ENCODE data around the gene SH3BGRL.

Gene SH3BGRL

GRCh38 chrX:81208916-81209315 is 7.0 kb downstream of the SH3BGRL start:
- Histone ChIP-seq H3K36me3 (ENCODE audit: control insufficient read depth, insufficient read depth, low read length) (no peaks in the 10 kb centered on the region), H3K9me3 (ENCODE audit: control insufficient read depth, low read length) (no peaks in the 10 kb centered on the region), H3K27me3 (ENCODE audit: control insufficient read depth, insufficient read depth, low read length, poor library complexity, severe bottlenecking) (no peaks in the 10 kb centered on the region), H3K4me3 (ENCODE audit: insufficient read depth, low read depth, low read length) (no peak overlapping the region), H3K27ac (ENCODE audit: insufficient read depth, low read depth, low read length, poor library complexity, severe bottlenecking) (no peak overlapping the region), H3K4me1 (ENCODE audit: control insufficient read depth, insufficient read depth, low read length) (peaks cover 5% of the 10 kb centered on the region)
- WGBS, 2 experiments: 94 to 95% methylated on average over 7 to 8 of the region's 8 CpGs

DNA sequence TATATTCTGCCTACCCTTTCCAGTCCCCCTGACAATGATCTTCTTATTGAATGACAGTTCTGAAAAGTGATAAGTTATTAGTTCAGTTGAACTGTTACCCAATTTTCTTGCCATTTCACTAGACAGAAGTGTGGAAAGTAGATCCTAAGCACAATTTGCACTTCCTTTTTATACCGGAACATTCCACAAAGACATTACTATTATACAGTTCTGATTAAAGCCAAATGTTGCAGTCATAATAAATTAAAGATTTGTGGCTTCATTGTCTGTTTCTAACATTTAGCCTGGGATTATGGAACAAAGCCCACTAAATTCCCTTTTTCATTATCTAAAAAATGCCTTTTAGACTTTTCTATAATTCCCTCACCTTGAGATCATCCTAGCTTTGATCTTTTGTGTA is 13.8 kb downstream of the SH3BGRL start:
- H3K9me3 ChIP-seq (ENCODE audit: control insufficient read depth, low read length): no peaks in the 10 kb centered on the region
- no peaks in the 10 kb centered on the region for H3K27me3 ChIP-seq (ENCODE audit: control insufficient read depth, insufficient read depth, low read length, poor library complexity, severe bottlenecking)
- H3K36me3 ChIP-seq (ENCODE audit: control insufficient read depth, insufficient read depth, low read length): no peaks in the 10 kb centered on the region
- WGBS, 2 experiments: no CpG with 5 or more reads among the region's 1 CpG
- H3K4me3 ChIP-seq (ENCODE audit: insufficient read depth, low read depth, low read length): no peak overlapping the region
- H3K27ac ChIP-seq (ENCODE audit: insufficient read depth, low read depth, low read length, poor library complexity, severe bottlenecking): no peak overlapping the region
- no peaks in the 10 kb centered on the region for H3K4me1 ChIP-seq (ENCODE audit: control insufficient read depth, insufficient read depth, low read length)

GRCh38 chrX:81229229-81229628 is 27.3 kb downstream of the SH3BGRL start:
- Histone ChIP-seq H3K9me3 (ENCODE audit: control insufficient read depth, low read length) (no peaks in the 10 kb centered on the region), H3K36me3 (ENCODE audit: control insufficient read depth, insufficient read depth, low read length) (no peaks in the 10 kb centered on the region), H3K27ac (ENCODE audit: insufficient read depth, low read depth, low read length, poor library complexity, severe bottlenecking) (no peak overlapping the region), H3K4me1 (ENCODE audit: control insufficient read depth, insufficient read depth, low read length) (no peaks in the 10 kb centered on the region), H3K4me3 (ENCODE audit: insufficient read depth, low read depth, low read length) (no peak overlapping the region), H3K27me3 (ENCODE audit: control insufficient read depth, insufficient read depth, low read length, poor library complexity, severe bottlenecking) (no peaks in the 10 kb centered on the region)
- WGBS, 2 experiments: 88 to 100% methylated on average over 3 of the region's 3 CpGs

DNA sequence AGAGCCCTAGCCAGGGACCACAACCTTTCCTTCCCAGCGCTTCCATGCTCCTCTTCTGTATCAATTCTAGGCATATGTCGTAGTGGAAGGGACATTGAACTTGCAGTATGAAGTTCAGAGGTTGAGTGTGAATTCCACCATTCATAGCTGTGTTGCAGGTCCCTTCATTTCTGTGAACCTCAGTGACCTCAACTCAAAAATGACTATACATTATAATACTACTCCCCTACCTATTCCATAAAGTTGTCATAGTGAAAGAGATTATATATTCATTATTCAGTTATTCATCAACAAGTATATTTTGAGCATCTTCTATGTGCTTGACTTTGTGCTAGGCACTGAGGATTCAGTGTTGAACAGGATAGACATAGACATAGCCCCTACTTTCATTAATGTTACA is 28.0 kb downstream of the SH3BGRL start:
- no peaks in the 10 kb centered on the region for H3K36me3 ChIP-seq (ENCODE audit: control insufficient read depth, insufficient read depth, low read length)
- H3K9me3 ChIP-seq (ENCODE audit: control insufficient read depth, low read length): no peaks in the 10 kb centered on the region
- 83 to 100% methylated on average over 1 of the region's 2 CpGs for WGBS, 2 experiments
- no peaks in the 10 kb centered on the region for H3K27me3 ChIP-seq (ENCODE audit: control insufficient read depth, insufficient read depth, low read length, poor library complexity, severe bottlenecking)
- H3K4me3 ChIP-seq (ENCODE audit: insufficient read depth, low read depth, low read length): no peak overlapping the region
- H3K4me1 ChIP-seq (ENCODE audit: control insufficient read depth, insufficient read depth, low read length): no peaks in the 10 kb centered on the region
- no peak overlapping the region for H3K27ac ChIP-seq (ENCODE audit: insufficient read depth, low read depth, low read length, poor library complexity, severe bottlenecking)

DNA sequence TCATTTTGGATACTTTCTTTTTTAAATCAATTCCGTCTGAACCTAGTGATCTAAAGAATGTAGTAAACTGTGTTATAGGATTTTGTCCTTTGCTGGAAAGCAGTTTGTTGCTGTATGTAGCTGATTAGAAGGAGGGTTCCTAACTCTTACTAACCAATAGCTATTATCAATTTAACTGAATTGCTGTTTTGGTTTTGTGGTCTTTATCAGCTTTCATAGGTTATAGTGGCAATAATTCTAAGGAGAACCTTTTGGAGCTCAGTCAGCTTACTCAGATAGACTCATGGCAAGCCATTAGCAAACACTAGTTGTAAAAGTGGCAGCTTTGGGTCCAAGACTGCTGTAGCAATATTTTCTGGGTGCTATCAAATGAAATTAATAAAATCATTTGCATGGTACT is 29.6 kb downstream of the SH3BGRL start:
- WGBS, 2 experiments: no CpG with 5 or more reads among the region's 1 CpG
- H3K36me3 ChIP-seq (ENCODE audit: control insufficient read depth, insufficient read depth, low read length): no peaks in the 10 kb centered on the region
- no peaks in the 10 kb centered on the region for H3K27me3 ChIP-seq (ENCODE audit: control insufficient read depth, insufficient read depth, low read length, poor library complexity, severe bottlenecking)
- no peak overlapping the region for H3K27ac ChIP-seq (ENCODE audit: insufficient read depth, low read depth, low read length, poor library complexity, severe bottlenecking)
- no peaks in the 10 kb centered on the region for H3K9me3 ChIP-seq (ENCODE audit: control insufficient read depth, low read length)
- H3K4me1 ChIP-seq (ENCODE audit: control insufficient read depth, insufficient read depth, low read length): no peaks in the 10 kb centered on the region
- H3K4me3 ChIP-seq (ENCODE audit: insufficient read depth, low read depth, low read length): no peak overlapping the region

DNA sequence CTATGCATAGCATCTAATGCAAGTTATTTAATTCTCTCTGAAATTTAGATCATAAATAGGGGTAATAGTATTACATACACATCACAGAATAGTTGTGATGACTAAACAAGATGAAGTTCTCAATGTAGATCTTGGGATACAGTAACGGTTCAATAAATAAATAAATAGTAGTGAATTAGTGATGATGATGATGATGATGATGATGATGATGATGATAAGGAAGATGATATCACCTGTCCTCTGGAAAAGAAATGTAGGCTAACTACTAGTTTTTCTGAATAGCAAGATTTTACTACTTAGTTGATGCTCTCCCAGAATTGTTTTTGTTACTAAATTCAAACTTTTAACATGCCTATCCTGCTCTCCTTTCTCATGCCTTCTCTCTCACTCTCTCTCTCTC is 30.3 kb downstream of the SH3BGRL start:
- no peaks in the 10 kb centered on the region for H3K36me3 ChIP-seq (ENCODE audit: control insufficient read depth, insufficient read depth, low read length)
- no peaks in the 10 kb centered on the region for H3K4me1 ChIP-seq (ENCODE audit: control insufficient read depth, insufficient read depth, low read length)
- 93 to 100% methylated on average over 1 of the region's 1 CpG for WGBS, 2 experiments
- H3K4me3 ChIP-seq (ENCODE audit: insufficient read depth, low read depth, low read length): no peak overlapping the region
- no peaks in the 10 kb centered on the region for H3K9me3 ChIP-seq (ENCODE audit: control insufficient read depth, low read length)
- no peak overlapping the region for H3K27ac ChIP-seq (ENCODE audit: insufficient read depth, low read depth, low read length, poor library complexity, severe bottlenecking)
- H3K27me3 ChIP-seq (ENCODE audit: control insufficient read depth, insufficient read depth, low read length, poor library complexity, severe bottlenecking): no peaks in the 10 kb centered on the region

DNA sequence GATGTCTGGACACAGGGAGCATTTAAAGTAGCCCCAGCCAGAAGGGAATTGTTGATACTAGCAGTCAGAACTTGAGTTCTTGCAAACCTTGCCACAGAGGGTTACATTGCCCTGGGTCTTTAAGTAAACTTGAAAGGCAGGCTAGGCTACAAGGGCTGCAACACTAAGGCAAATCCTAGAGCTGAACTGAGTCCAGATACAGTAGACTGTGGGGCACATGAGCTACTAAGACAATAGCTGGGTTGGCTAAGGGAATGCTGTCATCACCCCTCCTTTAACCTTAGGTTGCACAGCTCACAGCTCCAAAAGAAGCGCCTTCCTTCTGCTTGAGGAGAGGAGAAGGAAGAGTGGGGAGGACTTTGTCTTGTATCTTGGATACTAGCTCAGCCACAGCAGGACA is 35.6 kb downstream of the SH3BGRL start:
- Histone ChIP-seq H3K4me1 (ENCODE audit: control insufficient read depth, insufficient read depth, low read length) (no peaks in the 10 kb centered on the region), H3K27ac (ENCODE audit: insufficient read depth, low read depth, low read length, poor library complexity, severe bottlenecking) (no peak overlapping the region), H3K4me3 (ENCODE audit: insufficient read depth, low read depth, low read length) (no peak overlapping the region), H3K36me3 (ENCODE audit: control insufficient read depth, insufficient read depth, low read length) (no peaks in the 10 kb centered on the region), H3K9me3 (ENCODE audit: control insufficient read depth, low read length) (no peaks in the 10 kb centered on the region), H3K27me3 (ENCODE audit: control insufficient read depth, insufficient read depth, low read length, poor library complexity, severe bottlenecking) (no peaks in the 10 kb centered on the region)
- WGBS, 2 experiments: 93 to 100% methylated on average over 1 of the region's 1 CpG

DNA sequence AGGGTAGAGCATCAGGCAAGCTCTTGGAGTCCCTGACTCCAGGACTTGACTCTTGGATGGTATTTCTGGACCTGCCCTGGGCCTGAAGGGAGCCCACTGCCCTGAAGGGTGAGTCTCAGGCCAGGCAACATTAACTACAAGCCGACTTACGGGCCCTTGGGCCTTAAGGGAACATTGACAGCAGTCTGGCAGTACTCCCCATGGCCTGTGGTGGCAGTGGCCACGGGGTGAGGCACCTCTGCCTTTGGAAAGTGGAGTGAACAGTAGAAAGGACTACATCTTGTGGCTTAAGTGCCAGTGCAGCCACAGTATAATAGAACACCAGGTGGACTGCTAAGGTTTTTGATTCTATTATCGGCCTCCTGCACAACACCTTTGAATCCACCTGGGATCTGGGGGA is 36.3 kb downstream of the SH3BGRL start:
- no peaks in the 10 kb centered on the region for H3K36me3 ChIP-seq (ENCODE audit: control insufficient read depth, insufficient read depth, low read length)
- H3K27me3 ChIP-seq (ENCODE audit: control insufficient read depth, insufficient read depth, low read length, poor library complexity, severe bottlenecking): no peaks in the 10 kb centered on the region
- H3K27ac ChIP-seq (ENCODE audit: insufficient read depth, low read depth, low read length, poor library complexity, severe bottlenecking): no peak overlapping the region
- no peaks in the 10 kb centered on the region for H3K4me1 ChIP-seq (ENCODE audit: control insufficient read depth, insufficient read depth, low read length)
- 90 to 94% methylated on average over 4 of the region's 4 CpGs for WGBS, 2 experiments
- H3K4me3 ChIP-seq (ENCODE audit: insufficient read depth, low read depth, low read length): no peak overlapping the region
- H3K9me3 ChIP-seq (ENCODE audit: control insufficient read depth, low read length): no peaks in the 10 kb centered on the region

DNA sequence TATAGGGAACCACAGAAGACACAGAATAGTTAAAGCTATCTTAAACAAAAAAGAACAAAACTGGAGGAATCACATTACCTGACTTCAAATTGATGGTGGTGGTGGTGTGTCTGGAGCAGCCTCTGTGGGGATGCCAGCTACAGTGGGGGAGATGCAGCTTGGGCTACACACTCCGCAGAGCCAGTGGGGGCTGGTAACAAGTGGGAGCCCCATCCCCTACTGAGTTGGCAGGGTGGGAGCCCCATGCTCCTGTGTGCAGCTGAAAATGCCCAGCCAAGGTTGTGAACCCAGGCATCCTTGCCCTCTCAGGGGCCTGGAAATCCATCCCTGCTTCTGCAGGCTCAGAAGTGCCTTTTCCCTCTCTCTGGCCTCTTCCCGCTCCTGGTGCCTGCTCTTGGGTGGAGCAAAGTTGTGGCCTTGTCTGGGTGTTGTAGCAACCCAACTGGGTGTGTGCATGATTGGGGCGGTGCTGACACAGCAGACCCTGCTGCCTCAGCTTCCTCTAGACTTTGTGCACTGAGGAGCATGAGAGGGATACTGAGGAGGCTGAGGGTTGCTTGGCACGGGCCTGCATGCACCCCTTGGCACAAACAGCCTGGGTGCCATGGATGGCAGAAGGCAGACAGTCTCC is 38.9 kb downstream of the SH3BGRL start:
- H3K4me1 ChIP-seq (ENCODE audit: control insufficient read depth, insufficient read depth, low read length): no peaks in the 10 kb centered on the region
- H3K36me3 ChIP-seq (ENCODE audit: control insufficient read depth, insufficient read depth, low read length): no peaks in the 10 kb centered on the region
- no peak overlapping the region for H3K4me3 ChIP-seq (ENCODE audit: insufficient read depth, low read depth, low read length)
- no peaks in the 10 kb centered on the region for H3K27me3 ChIP-seq (ENCODE audit: control insufficient read depth, insufficient read depth, low read length, poor library complexity, severe bottlenecking)
- 80 to 90% methylated on average over 4 of the region's 4 CpGs for WGBS, 2 experiments
- no peak overlapping the region for H3K27ac ChIP-seq (ENCODE audit: insufficient read depth, low read depth, low read length, poor library complexity, severe bottlenecking)
- H3K9me3 ChIP-seq (ENCODE audit: control insufficient read depth, low read length): no peaks in the 10 kb centered on the region

- H3K36me3 ChIP-seq (ENCODE audit: control insufficient read depth, insufficient read depth, low read length): no peaks in the 10 kb centered on the region
- no peak overlapping the region for H3K27ac ChIP-seq (ENCODE audit: insufficient read depth, low read depth, low read length, poor library complexity, severe bottlenecking)
- WGBS, 2 experiments: 93 to 98% methylated on average over 7 of the region's 7 CpGs
- no peaks in the 10 kb centered on the region for H3K4me1 ChIP-seq (ENCODE audit: control insufficient read depth, insufficient read depth, low read length)
- no peaks in the 10 kb centered on the region for H3K27me3 ChIP-seq (ENCODE audit: control insufficient read depth, insufficient read depth, low read length, poor library complexity, severe bottlenecking)
- no peak overlapping the region for H3K4me3 ChIP-seq (ENCODE audit: insufficient read depth, low read depth, low read length)
- H3K9me3 ChIP-seq (ENCODE audit: control insufficient read depth, low read length): no peaks in the 10 kb centered on the region
These were observed 39.9 kb downstream of the SH3BGRL start for GRCh38 chrX:81241753-81242152.

- 100% methylated on average over 1 of the region's 2 CpGs; no CpG with 5 or more reads in 1 of the 2 experiments for WGBS, 2 experiments
- H3K36me3 ChIP-seq (ENCODE audit: control insufficient read depth, insufficient read depth, low read length): no peaks in the 10 kb centered on the region
- H3K9me3 ChIP-seq (ENCODE audit: control insufficient read depth, low read length): no peaks in the 10 kb centered on the region
- H3K27me3 ChIP-seq (ENCODE audit: control insufficient read depth, insufficient read depth, low read length, poor library complexity, severe bottlenecking): no peaks in the 10 kb centered on the region
- H3K4me3 ChIP-seq (ENCODE audit: insufficient read depth, low read depth, low read length): no peak overlapping the region
- no peak overlapping the region for H3K27ac ChIP-seq (ENCODE audit: insufficient read depth, low read depth, low read length, poor library complexity, severe bottlenecking)
- H3K4me1 ChIP-seq (ENCODE audit: control insufficient read depth, insufficient read depth, low read length): no peaks in the 10 kb centered on the region
These were observed 54.0 kb downstream of the SH3BGRL start for GRCh38 chrX:81255876-81256275.

All from ectodermal cell (in vitro differentiated cells).